GM12878 (cell line): Measurements from ENCODE around the gene MAP3K7. TPM values are rescaled to one million over a fixed set of nuclear protein-coding genes. Genes with fewer than 3 reads are reported as not detected.

Experiments
- ATAC-seq: fragments of 200-7000 bp; cut with Tn5 transposase; 3 replicates; pipeline ENCODE4 v1.9.1; 2020; ENCODE audit warnings: mild to moderate bottlenecking, moderate library complexity
- BruUV-seq: library from RNA; stranded (reverse); fragments of 400-500 nt; replicated peaks from 2 replicates; lab custom pipeline; 2021; lab: Mats Ljungman, UMichigan
- CTCF ChIA-PET: fragments of 300-600 bp; sonication (Branson Sonifier 250); formaldehyde crosslinking; extraction: SDS; loops from one replicate; lab custom pipeline; 2021; ENCODE audit warnings: inconsistent platforms; lab: Yijun Ruan, JAX
- POLR2A ChIA-PET: fragments of 350-600 bp; formaldehyde crosslinking; extraction: SDS; loops from one replicate; lab custom pipeline; 2021; ENCODE audit warnings: inconsistent platforms; lab: Charles Lee
- RAD21 ChIA-PET: fragments of 300-600 bp; sonication (Branson Sonifier 250); formaldehyde crosslinking; loops from one replicate; lab custom pipeline; 2023; ENCODE audit warnings: antibody characterized with exemption; ENCODE audit not compliant: unreplicated experiment; lab: Charles Lee
- SMC1A ChIA-PET: fragments of 300-600 bp; sonication (Branson Sonifier 250); formaldehyde crosslinking; loops from one replicate; lab custom pipeline; 2023; ENCODE audit not compliant: unreplicated experiment, uncharacterized antibody; lab: Charles Lee
- DNase-seq: peaks from one replicate; pipeline ENCODE4 v3.0.0-alpha.2; 2011; ENCODE audit warnings: low read depth, low spot score
- FAIRE-seq: peaks from 3 replicates; lab custom pipeline; 2011; peaks lifted over from hg19 to GRCh38; lab: Jason Lieb, UNC
- H2AFZ ChIP-seq: 2 replicates; pipeline ENCODE4 v1.6.0; 2011; ENCODE audit warnings: low read depth, low read length, control low read depth; ENCODE audit not compliant: control insufficient read depth
- H3K27ac ChIP-seq: 2 replicates; pipeline ENCODE4 v1.5.1; 2011; ENCODE audit warnings: control low read depth; ENCODE audit not compliant: control insufficient read depth, insufficient read depth
- H3K27me3 ChIP-seq, 2 experiments: replicated peaks in 1 of 2; 2 replicates each; pipeline versions ENCODE4 v1.6.0 to v1.6.1; 2011; ENCODE audit warnings: low read length in 1 of 2; ENCODE audit not compliant: control insufficient read depth in 2 of 2, insufficient read depth in 2 of 2
- H3K36me3 ChIP-seq, 2 experiments: 2 replicates each; pipeline ENCODE4 v1.5.1; 2011; ENCODE audit warnings: low read length in 1 of 2; ENCODE audit not compliant: control insufficient read depth in 2 of 2, insufficient read depth in 2 of 2
- H3K4me1 ChIP-seq: 2 replicates; pipeline ENCODE4 v1.6.1; 2011; ENCODE audit warnings: mild to moderate bottlenecking, low read length, moderate library complexity, mixed read lengths; ENCODE audit not compliant: control insufficient read depth, insufficient read depth
- H3K4me2 ChIP-seq: 2 replicates; pipeline ENCODE4 v1.6.0; 2011; ENCODE audit warnings: control low read depth; ENCODE audit not compliant: control insufficient read depth, insufficient read depth
- H3K4me3 ChIP-seq: fragments of 200-600 bp; sonication (generic); 2 replicates; pipeline ENCODE4 v1.5.1; 2016
- H3K79me2 ChIP-seq: 2 replicates; pipeline ENCODE4 v1.6.0; 2011; ENCODE audit warnings: low read length; ENCODE audit not compliant: control insufficient read depth, insufficient read depth
- H3K9ac ChIP-seq: 2 replicates; pipeline ENCODE4 v1.8.0; 2011; ENCODE audit warnings: low read length, control low read depth, mixed read lengths; ENCODE audit not compliant: control insufficient read depth, insufficient read depth
- H3K9me3 ChIP-seq: replicated peaks from 3 replicates; pipeline ENCODE4 v1.5.1; 2011; ENCODE audit warnings: mild to moderate bottlenecking, low read length; ENCODE audit not compliant: control insufficient read depth, insufficient read depth
- H4K20me1 ChIP-seq: 2 replicates; pipeline ENCODE4 v1.6.0; 2011; ENCODE audit not compliant: control insufficient read depth, insufficient read depth
- ATF7 ChIP-seq: fragments of 450-650 bp; IDR thresholded peaks from 2 replicates; pipeline ENCODE4 v1.6.1; 2016; ENCODE audit warnings: low read depth, mild to moderate bottlenecking
- CBFB ChIP-seq: IDR thresholded peaks from 2 replicates; pipeline ENCODE4 v1.6.1; 2016; ENCODE audit warnings: antibody characterized with exemption, low read depth
- GABPA ChIP-seq: IDR thresholded peaks from 2 replicates; pipeline ENCODE4 v1.6.1; 2014; ENCODE audit warnings: antibody characterized with exemption, low read depth, mild to moderate bottlenecking, inconsistent platforms
- HDAC2 ChIP-seq: fragments of 200-600 bp; sonication (generic); IDR thresholded peaks from 2 replicates; pipeline ENCODE4 v1.6.1; 2017
- IKZF2 ChIP-seq, 2 experiments: fragments of 450-650 bp; IDR thresholded peaks; 2 replicates each; pipeline ENCODE4 v1.6.1; 2017; ENCODE audit warnings: mild to moderate bottlenecking in 2 of 2, moderate library complexity in 2 of 2
- KLF5 ChIP-seq: fragments of 450-650 bp; IDR thresholded peaks from 2 replicates; pipeline ENCODE4 v1.6.1; 2014; ENCODE audit warnings: mild to moderate bottlenecking; ENCODE audit not compliant: partially characterized antibody
- MYC ChIP-seq: IDR thresholded peaks from 2 replicates; pipeline ENCODE4 v1.6.1; 2011; ENCODE audit warnings: mild to moderate bottlenecking, low read length, moderate library complexity, inconsistent platforms; ENCODE audit not compliant: insufficient read depth, insufficient replicate concordance, insufficient read length, severe bottlenecking
- SIX5 ChIP-seq: IDR thresholded peaks from 2 replicates; pipeline ENCODE4 v1.6.1; 2011; ENCODE audit warnings: mild to moderate bottlenecking, low read depth, low read length, moderate library complexity; ENCODE audit not compliant: severe bottlenecking
- SMAD1 ChIP-seq: fragments of 450-650 bp; IDR thresholded peaks from 2 replicates; pipeline ENCODE4 v1.6.1; 2018; ENCODE audit warnings: mild to moderate bottlenecking, low read depth; ENCODE audit not compliant: partially characterized antibody
- SPI1 ChIP-seq: IDR thresholded peaks from 2 replicates; pipeline ENCODE4 v1.6.1; 2011; ENCODE audit warnings: low read depth, mild to moderate bottlenecking, low read length, moderate library complexity, borderline replicate concordance; ENCODE audit not compliant: insufficient read depth
- WRNIP1 ChIP-seq: IDR thresholded peaks from 2 replicates; pipeline ENCODE4 v1.6.1; 2011; ENCODE audit warnings: low read depth, low read length, improper control_type of control experiment, borderline replicate concordance
- ZNF274 ChIP-seq: IDR thresholded peaks from one replicate; pipeline ENCODE4 v1.8.0; 2011; ENCODE audit not compliant: insufficient read length, insufficient read depth
- ZNF622 ChIP-seq: fragments of 450-650 bp; IDR thresholded peaks from 2 replicates; pipeline ENCODE4 v1.6.1; 2017; ENCODE audit warnings: mild to moderate bottlenecking, inconsistent platforms
- WGBS: methylation state at CpG from one replicate; pipeline ENCODE4 v1.1.6; 2016; ENCODE audit warnings: low lambda C conversion rate; ENCODE audit not compliant: insufficient replicate concordance, insufficient coverage; ENCODE audit errors: missing lambda C conversion rate; 5-methylcytosine and 5-hydroxymethylcytosine counted together
- in situ Hi-C: fragments of 300-500 bp; cut with MboI; formaldehyde crosslinking; loops from 9 replicates; pipeline ENCODE4 v1.14.3; 2018; ENCODE audit warnings: mixed read lengths
- intact Hi-C: fragments of 100-400 bp; cut with micrococcal nuclease; formaldehyde crosslinking; loops from one replicate; pipeline ENCODE4 v1.14.2; 2022; ENCODE audit not compliant: unreplicated experiment
- polyA plus RNA-seq, 11 experiments: library from polyadenylated mRNA; depleted of rRNA in 4 of 11; unstranded in 6 of 11; stranded (reverse) in 5 of 11; fragments of >200 nt; fragmentation: Nextera tagmentation in 4 of 11; fragmentation: Illumina TruSeq in 1 of 11; extraction: Ambion mirVana in 4 of 11; extraction: Trizol in 1 of 11; gene quantifications; 1 replicate in 1 of 11; 2 replicates in 10 of 11; pipeline versions ENCODE4 v1.2.1 to v1.2.3, GENCODE V29; 2011 to 2016; ENCODE audit warnings: inconsistent platforms in 2 of 11, missing spikeins in 2 of 11, low read depth in 1 of 11
- total RNA-seq, 4 experiments: library from RNA; depleted of rRNA in 3 of 4; stranded (reverse); fragments of >200 nt in 3 of 4; fragmentation: Illumina TruSeq in 1 of 4; extraction: Trizol in 1 of 4; gene quantifications; 2 replicates each; pipeline versions ENCODE4 v1.2.1 to v1.2.3, GENCODE V29; 2013 to 2021

The MAP3K7 gene
- total and polyA plus RNA-seq, 10 of the 15 experiments (the other 5 are each of a cell fraction or from before 2014, with no cell fraction given), result 7.0 to 42.6 (median 22.0) TPM

GRCh38 chr6:90488816-90489215 is 98.1 kb downstream of the MAP3K7 start:
- DNase-seq (no peak), ATAC-seq (no peak), FAIRE-seq (no peak)
- H3K9me3 ChIP-seq, result peaks cover 2% of the 10 kb centered on the region; the same call in 2 of the 3 replicates
- no peak overlapping the region for H3K4me2 ChIP-seq
- no peaks in the 10 kb centered on the region for H3K79me2 ChIP-seq
- H4K20me1 ChIP-seq, result no peaks in the 10 kb centered on the region
- in situ Hi-C loops (no loop called here), intact Hi-C loops (no loop called here)
- TF ChIP-seq GABPA, result no peak
- TF ChIP-seq ZNF622, result no peak
- no peak for TF ChIP-seq CBFB
- TF ChIP-seq KLF5, result no peak
- no peak for TF ChIP-seq SMAD1
- no peak for TF ChIP-seq HDAC2
- TF ChIP-seq ATF7, result no peak
- ChIA-PET RAD21 (no interaction called here), CTCF (no interaction called here), SMC1A (interaction anchor here (1.3 kb wide), 1 partner anchor 548 kb away, joined by 3 read pairs; no protein-coding TSS in a partner anchor), POLR2A (no interaction called here)
- no TSS peak for BruUV-seq
- H3K27me3 ChIP-seq, result peaks cover 0 to 3% of the 10 kb centered on the region in 2 experiments; a peak in 2 of 4 replicates
- no peaks in the 10 kb centered on the region for H3K4me1 ChIP-seq
- no peak overlapping the region for H3K4me3 ChIP-seq
- no peak overlapping the region for H2AFZ ChIP-seq
- H3K36me3 ChIP-seq, result no peaks in the 10 kb centered on the region
- no peak overlapping the region for H3K27ac ChIP-seq
- no peak overlapping the region for H3K9ac ChIP-seq

GRCh38 chr6:90485635-90486277 is 101.1 kb downstream of the MAP3K7 start:
- Histone ChIP-seq H2AFZ (no peak overlapping the region), H3K4me3 (no peak overlapping the region), H3K27ac (no peak overlapping the region), H3K27me3 (peaks cover 0 to 2% of the 10 kb centered on the region in 2 experiments; a peak in 2 of 4 replicates), H3K9ac (no peak overlapping the region), H3K79me2 (no peaks in the 10 kb centered on the region), H3K4me1 (no peaks in the 10 kb centered on the region), H3K4me2 (no peak overlapping the region), H4K20me1 (no peaks in the 10 kb centered on the region), H3K9me3 (peaks cover 2% of the 10 kb centered on the region; the same call in 2 of the 3 replicates), H3K36me3 (no peaks in the 10 kb centered on the region)
- 55% methylated on average over 4 of the region's 4 CpGs for WGBS
- TF ChIP-seq WRNIP1 (no peak), SPI1 (peak; percentile 91), SIX5 (no peak), IKZF2 (IDR thresholded peaks at IDR 0.05) (0 out of 4 replicates have a peak, but pooled peaks of 1 of the 2 experiments have one; percentile 12), MYC (no peak), ZNF274 (no peak)
- no peak for FAIRE-seq
- BruUV-seq, result no TSS peak
- DNase-seq, result no peak
- SMC1A ChIA-PET, result no interaction called here
- RAD21 ChIA-PET, result no interaction called here
- in situ Hi-C loops, result no loop called here
- CTCF ChIA-PET, result no interaction called here
- intact Hi-C loops, result no loop called here
- peak; percentile 49 for ATAC-seq
- POLR2A ChIA-PET, result no interaction called here
